Stimulated activated CD8-positive, alpha-beta memory T cell treated with anti-CD3 and anti-CD28 coated beads, Interleukin-12 subunit alpha, Interleukin-12 subunit beta, amount 100 ng/mL, for 1 hour (primary cell): Measurements from ENCODE around the gene DCTN1.
"Not testable (repeated sequence)": the region's sequence is repeated elsewhere in the genome, so short reads cannot be mapped to it uniquely, and the experiment has no call there.

Experiments
- DNase-seq: peaks from one replicate; pipeline ENCODE4 v3.0.0-alpha.2; 2020; ENCODE audit warnings: low read depth

DCTN1 gene

GRCh38 chr2:74379851-74380789 lies at the start of gene DCTN1:
TSS of gene DCTN1 (minus strand) at chr2:74380311. CDS start at chr2:74380037, 274 bp downstream.
- no peak for DNase-seq

GRCh38 chr2:74428675-74429074 lies 48.6 kb upstream of the DCTN1 start:
- DNase-seq = no peak

GRCh38 chr2:74427551-74427950 lies 47.4 kb upstream of the DCTN1 start:
- DNase-seq = no peak

- no peak for DNase-seq
Observed at GRCh38 chr2:74426181-74426758, 46.2 kb upstream of the DCTN1 start.

- DNase-seq = no peak
Observed at GRCh38 chr2:74425523-74425922, 45.4 kb upstream of the DCTN1 start.

- no peak for DNase-seq
Observed at GRCh38 chr2:74424995-74425406, 44.9 kb upstream of the DCTN1 start.

- no peak for DNase-seq
Observed at GRCh38 chr2:74424139-74424992, 44.3 kb upstream of the DCTN1 start.

GRCh38 chr2:74423231-74424095 lies 43.4 kb upstream of the DCTN1 start:
- DNase-seq = no peak

- DNase-seq = peak; percentile 87
Observed at GRCh38 chr2:74421221-74421870, 41.2 kb upstream of the DCTN1 start, which contains the start of the genes C2orf81 and WDR54. TSS of gene C2orf81 (minus strand) at chr2:74421619. CDS start at chr2:74421560, 59 bp downstream. TSS of gene WDR54 (plus strand) at chr2:74421730. CDS start at chr2:74422154, 424 bp downstream.

- DNase-seq = not testable (repeated sequence)
Observed at GRCh38 chr2:74420443-74421103, 40.5 kb upstream of the DCTN1 start.

- no peak for DNase-seq
Observed at GRCh38 chr2:74420006-74420405, 39.9 kb upstream of the DCTN1 start.

GRCh38 chr2:74419345-74419744 lies 39.2 kb upstream of the DCTN1 start:
- DNase-seq = no peak

- DNase-seq = no peak
Observed at GRCh38 chr2:74418312-74418711, 38.2 kb upstream of the DCTN1 start.

GRCh38 chr2:74417763-74418162 lies 37.7 kb upstream of the DCTN1 start:
- no peak for DNase-seq

- no peak for DNase-seq
Observed at GRCh38 chr2:74417197-74417596, 37.1 kb upstream of the DCTN1 start.

- no peak for DNase-seq
Observed at GRCh38 chr2:74416778-74417177, 36.7 kb upstream of the DCTN1 start.

- DNase-seq = no peak
Observed at GRCh38 chr2:74415762-74416395, 35.8 kb upstream of the DCTN1 start.

- no peak for DNase-seq
Observed at GRCh38 chr2:74414881-74415761, 35.0 kb upstream of the DCTN1 start.

- no peak for DNase-seq
Observed at GRCh38 chr2:74414441-74414840, 34.3 kb upstream of the DCTN1 start.
